Choroid plexus epithelial cell (primary cell): ENCODE results near the gene SPOCK1.

Experiments
- DNase-seq: peaks from one replicate; pipeline ENCODE4 v3.0.0-alpha.2; 2010; ENCODE audit warnings: low read depth
- H3K4me3 ChIP-seq: 2 replicates; pipeline ENCODE4 v1.5.1; 2011; ENCODE audit warnings: low read depth, mild to moderate bottlenecking, control low read depth, low read length, moderate library complexity
- TF ChIP-seq, protein P1 (sequence below): conservative IDR thresholded peaks from 2 replicates; pipeline ENCODE4 v1.5.1; 2011; ENCODE audit warnings: low read depth, mild to moderate bottlenecking, control low read depth, inconsistent platforms, low read length, moderate library complexity

Gene SPOCK1

DNA sequence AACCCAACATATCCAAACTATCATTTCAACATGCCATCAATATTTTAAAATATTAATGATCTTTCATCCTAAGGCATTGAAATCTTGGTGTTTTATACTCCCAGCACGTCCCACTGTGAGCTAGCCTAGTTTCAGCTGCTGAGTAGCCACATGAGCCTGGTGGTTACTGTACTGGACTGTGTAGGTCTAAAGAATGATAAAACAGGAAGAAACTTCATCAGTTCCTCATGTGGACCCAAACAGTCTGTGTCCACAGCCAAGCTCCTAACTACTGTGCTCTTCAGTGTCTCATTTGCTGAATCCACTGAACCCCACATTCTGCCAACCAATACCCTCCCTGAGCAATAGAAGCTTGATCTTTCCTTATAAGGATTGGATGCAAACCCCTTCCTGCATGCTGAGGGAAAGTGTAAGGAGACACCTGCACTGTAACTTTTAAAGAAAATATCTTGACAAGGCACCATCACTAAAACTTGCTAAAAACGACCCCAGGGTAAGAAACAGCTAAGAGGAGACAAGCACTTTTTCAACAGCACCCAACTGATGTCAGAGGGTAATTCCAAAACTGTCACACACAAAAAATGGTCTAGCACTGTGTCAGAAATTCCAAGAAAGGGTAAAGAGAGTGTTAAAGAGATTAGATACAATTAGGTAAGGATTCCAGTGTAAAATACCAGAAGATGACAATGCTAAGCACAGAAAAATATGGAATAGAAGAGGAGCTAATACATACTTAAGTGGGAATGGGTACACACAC lies 126.9 kb downstream of the SPOCK1 start:
- TF ChIP-seq, protein P1, sequence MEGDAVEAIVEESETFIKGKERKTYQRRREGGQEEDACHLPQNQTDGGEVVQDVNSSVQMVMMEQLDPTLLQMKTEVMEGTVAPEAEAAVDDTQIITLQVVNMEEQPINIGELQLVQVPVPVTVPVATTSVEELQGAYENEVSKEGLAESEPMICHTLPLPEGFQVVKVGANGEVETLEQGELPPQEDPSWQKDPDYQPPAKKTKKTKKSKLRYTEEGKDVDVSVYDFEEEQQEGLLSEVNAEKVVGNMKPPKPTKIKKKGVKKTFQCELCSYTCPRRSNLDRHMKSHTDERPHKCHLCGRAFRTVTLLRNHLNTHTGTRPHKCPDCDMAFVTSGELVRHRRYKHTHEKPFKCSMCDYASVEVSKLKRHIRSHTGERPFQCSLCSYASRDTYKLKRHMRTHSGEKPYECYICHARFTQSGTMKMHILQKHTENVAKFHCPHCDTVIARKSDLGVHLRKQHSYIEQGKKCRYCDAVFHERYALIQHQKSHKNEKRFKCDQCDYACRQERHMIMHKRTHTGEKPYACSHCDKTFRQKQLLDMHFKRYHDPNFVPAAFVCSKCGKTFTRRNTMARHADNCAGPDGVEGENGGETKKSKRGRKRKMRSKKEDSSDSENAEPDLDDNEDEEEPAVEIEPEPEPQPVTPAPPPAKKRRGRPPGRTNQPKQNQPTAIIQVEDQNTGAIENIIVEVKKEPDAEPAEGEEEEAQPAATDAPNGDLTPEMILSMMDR = no peak
- H3K4me3 ChIP-seq = no peak overlapping the region

DNA sequence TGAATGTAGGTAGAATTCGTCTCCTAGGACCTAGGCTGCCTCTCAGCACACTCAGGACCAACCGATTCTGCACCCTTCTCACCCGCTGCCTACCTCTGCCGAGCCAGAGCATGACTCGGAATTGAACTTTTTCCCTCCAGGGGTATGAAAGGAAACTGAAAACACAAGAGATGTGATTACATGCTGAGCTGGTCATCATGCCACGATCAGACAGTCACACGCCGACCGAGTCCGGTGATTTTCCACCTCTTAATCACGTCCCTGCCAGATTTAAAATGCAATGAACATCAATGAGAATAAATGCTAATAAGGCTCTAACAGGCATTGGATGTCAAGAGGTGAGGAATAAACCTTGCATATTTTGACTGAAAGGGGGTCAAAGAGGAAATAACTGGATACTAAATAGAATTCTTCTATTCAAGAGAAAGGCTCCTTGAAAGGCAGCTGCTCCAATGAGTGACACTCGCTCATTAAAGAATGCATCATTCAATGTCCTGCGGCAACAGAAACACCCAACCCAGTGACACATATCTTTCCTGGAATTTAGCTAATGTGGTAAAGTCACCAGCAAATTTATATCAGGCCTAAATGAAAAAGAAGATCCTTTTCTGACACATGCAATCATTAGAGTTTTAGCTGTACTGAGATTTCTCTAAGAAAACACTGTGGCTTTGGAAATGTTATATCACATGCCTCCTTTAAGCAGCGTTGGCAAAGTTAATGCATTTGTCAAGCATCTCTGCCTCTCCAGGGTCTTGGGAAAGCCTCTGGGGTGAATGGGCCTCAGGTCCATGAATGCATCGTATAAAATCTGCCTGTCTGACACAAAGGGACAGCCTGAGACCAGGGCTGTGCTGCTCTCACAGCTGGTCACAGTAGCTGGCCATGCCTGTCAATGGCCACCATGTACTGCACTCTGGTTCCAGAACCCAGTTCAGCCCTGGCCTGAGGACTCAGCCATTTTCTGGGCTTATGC lies 128.7 kb downstream of the SPOCK1 start:
- H3K4me3 ChIP-seq = no peak overlapping the region
- TF ChIP-seq, protein P1 = no peak
- DNase-seq = no peak

More for the DNA sequence above, 126.9 kb downstream of the SPOCK1 start:
- no peak for DNase-seq

DNA sequence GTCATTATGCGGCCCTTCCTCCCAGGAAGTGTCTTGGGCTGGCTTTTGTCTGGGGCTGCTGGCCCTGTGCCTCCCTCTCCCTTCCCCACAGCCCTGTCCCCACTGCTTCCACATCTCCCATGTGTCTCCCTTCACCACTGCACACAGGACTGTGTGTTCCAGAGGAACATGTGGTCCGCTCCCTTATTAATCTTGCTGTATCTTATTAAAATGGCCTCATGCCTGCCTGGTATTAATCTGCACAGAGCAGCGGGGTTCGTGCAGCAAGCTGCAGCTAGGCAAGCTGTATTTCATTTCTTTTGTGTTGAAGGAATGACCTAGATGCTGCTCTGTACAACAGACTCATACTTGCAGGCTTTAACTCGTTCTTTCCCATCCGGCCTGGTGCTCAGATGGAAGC lies 130.5 kb downstream of the SPOCK1 start:
- DNase-seq = no peak
- H3K4me3 ChIP-seq = no peak overlapping the region
- TF ChIP-seq, protein P1 = no peak

DNA sequence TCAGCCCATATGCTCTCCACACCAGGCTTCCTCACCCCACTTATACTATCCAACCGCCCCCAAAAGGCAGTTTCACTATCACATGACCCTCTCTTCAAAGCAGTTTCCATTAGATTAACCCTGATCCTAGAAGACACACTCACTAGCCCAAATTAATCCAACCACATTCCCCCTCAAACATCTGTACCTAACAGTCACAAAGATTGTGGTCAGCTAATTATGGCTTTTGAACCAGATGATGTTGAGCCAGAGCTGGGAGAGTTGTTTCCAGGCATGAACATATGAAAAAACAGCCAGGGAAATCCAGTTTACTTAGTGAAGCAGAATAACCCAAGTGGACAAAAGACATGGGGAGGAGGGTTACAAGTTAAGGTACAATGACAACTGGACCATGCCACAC lies 131.2 kb downstream of the SPOCK1 start:
- no peak overlapping the region for H3K4me3 ChIP-seq
- TF ChIP-seq, protein P1 = no peak
- no peak for DNase-seq

DNA sequence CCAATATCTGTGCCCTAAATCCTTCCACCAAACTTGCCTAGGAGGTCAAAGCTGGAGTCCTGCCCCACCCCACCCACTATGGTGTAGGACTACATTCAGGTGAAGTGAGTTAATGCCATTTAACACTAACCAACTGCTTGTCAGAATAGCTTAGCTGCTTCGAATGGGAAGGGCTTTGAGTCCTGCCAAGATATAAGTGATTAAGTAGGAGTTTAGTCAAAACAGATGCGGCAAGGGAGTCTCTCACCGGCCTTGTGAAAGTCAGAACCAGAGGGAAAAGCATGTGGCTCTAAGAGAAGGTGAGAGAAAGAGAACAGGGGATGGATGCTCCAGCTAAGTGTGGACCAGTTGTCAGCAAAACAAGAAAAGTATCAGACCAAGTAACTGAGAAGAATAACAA lies 132.6 kb downstream of the SPOCK1 start:
- H3K4me3 ChIP-seq = no peak overlapping the region
- TF ChIP-seq, protein P1 = no peak
- no peak for DNase-seq

DNA sequence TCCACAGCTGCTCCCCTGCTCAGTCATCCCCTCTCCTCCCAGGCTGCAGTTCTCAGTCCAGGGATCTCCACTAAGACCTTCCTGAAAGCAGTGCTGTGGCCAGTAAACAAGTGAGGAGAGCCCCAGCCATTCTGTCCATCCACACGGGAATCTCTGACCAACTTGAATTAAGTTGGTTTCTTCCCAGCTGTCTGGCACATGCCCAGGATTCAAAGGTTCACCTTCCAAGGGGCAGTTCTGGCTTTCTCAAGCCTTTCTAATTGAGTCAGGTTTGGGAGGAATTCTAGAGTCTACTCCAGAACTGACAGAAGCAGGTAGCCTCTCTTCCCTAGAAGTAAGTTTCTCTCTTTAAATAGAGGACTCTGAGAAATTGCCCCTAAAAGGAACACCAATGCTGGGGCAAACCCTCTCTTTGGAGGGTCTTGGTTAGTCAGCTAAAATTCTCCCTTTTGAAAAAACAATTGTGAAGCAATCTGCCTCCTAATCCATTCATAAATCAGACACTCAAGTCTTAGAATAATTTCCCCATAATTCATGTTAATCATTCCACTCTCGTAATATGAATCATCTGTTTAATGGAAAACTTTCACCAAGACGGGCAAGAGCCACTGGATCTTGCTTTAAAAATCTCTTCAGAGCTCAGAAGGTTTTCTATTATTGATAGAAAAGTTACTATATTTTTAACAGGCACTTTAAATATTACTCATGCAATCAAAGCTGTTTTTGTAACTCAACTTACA lies 133.8 kb downstream of the SPOCK1 start:
- TF ChIP-seq, protein P1 = no peak
- DNase-seq = no peak
- H3K4me3 ChIP-seq = no peak overlapping the region
